PC-9 (cell line): Measurements from ENCODE around the gene PAQR7. TPM values are rescaled to one million over a fixed set of nuclear protein-coding genes. Genes with fewer than 3 reads are reported as not detected.

Experiments used
- BruUV-seq: library from RNA; stranded (reverse); fragments of 400-500 nt; replicated peaks from 2 replicates; lab custom pipeline; 2021; lab: Mats Ljungman, UMichigan
- CTCF ChIA-PET: fragments of 300-600 bp; sonication (Branson Sonifier 250); formaldehyde crosslinking; loops from one replicate; lab custom pipeline; 2022; ENCODE audit warnings: antibody characterized with exemption; lab: Charles Lee
- POLR2A ChIA-PET: fragments of 300-600 bp; sonication (Branson Sonifier 250); formaldehyde crosslinking; loops from one replicate; lab custom pipeline; 2022; ENCODE audit warnings: antibody characterized with exemption; ENCODE audit not compliant: unreplicated experiment; lab: Charles Lee
- DNase-seq, 2 experiments: peaks; one replicate each; pipeline versions ENCODE4 v3.0.0 to v3.0.0-alpha.2; 2015 to 2022; ENCODE audit warnings: mixed read lengths in 1 of 2
- H2AFZ ChIP-seq: fragments of 200-600 bp; sonication (generic); 2 replicates; pipeline ENCODE4 v1.8.1; 2017; ENCODE audit warnings: antibody characterized with exemption
- H3F3A ChIP-seq: fragments of 200-600 bp; sonication (generic); 2 replicates; pipeline ENCODE4 v1.8.1; 2017; ENCODE audit warnings: antibody characterized with exemption, mild to moderate bottlenecking, low read depth; ENCODE audit not compliant: insufficient read depth
- H3K27ac ChIP-seq: fragments of 200-600 bp; sonication (generic); 2 replicates; pipeline ENCODE4 v1.6.1; 2016; ENCODE audit warnings: mixed run types
- H3K27me3 ChIP-seq: fragments of 200-600 bp; sonication (generic); 2 replicates; pipeline ENCODE4 v1.6.1; 2016; ENCODE audit warnings: low read depth, mixed run types; ENCODE audit not compliant: insufficient read depth
- H3K36me3 ChIP-seq: fragments of 200-600 bp; sonication (generic); 2 replicates; pipeline ENCODE4 v1.6.1; 2016; ENCODE audit warnings: low read depth, mixed run types
- H3K4me1 ChIP-seq: fragments of 200-600 bp; sonication (generic); replicated peaks from 2 replicates; pipeline ENCODE4 v1.6.1; 2016; ENCODE audit warnings: mixed run types; ENCODE audit not compliant: insufficient read depth
- H3K4me2 ChIP-seq: fragments of 200-600 bp; sonication (generic); 2 replicates; pipeline ENCODE4 v1.6.1; 2017; ENCODE audit warnings: mixed run types
- H3K4me3 ChIP-seq: fragments of 200-600 bp; sonication (generic); 2 replicates; pipeline ENCODE4 v1.6.1; 2016; ENCODE audit warnings: mixed run types
- H3K79me2 ChIP-seq: fragments of 200-600 bp; sonication (generic); 2 replicates; pipeline ENCODE4 v1.6.1; 2017; ENCODE audit warnings: low read depth, mixed run types
- H3K9me2 ChIP-seq: fragments of 200-600 bp; sonication (generic); 2 replicates; pipeline ENCODE4 v1.8.1; 2017; ENCODE audit warnings: mild to moderate bottlenecking; ENCODE audit not compliant: insufficient read depth
- H3K9me3 ChIP-seq: fragments of 200-600 bp; sonication (generic); 2 replicates; pipeline ENCODE4 v1.8.1; 2016; ENCODE audit warnings: low read depth; ENCODE audit not compliant: insufficient read depth
- H4K20me1 ChIP-seq: fragments of 200-600 bp; sonication (generic); 2 replicates; pipeline ENCODE4 v1.8.1; 2017; ENCODE audit not compliant: insufficient read depth
- CTCF ChIP-seq: fragments of 200-600 bp; sonication (generic); conservative IDR thresholded peaks from 2 replicates; pipeline ENCODE4 v1.6.1; 2017; ENCODE audit warnings: mixed run types, antibody characterized with exemption, mild to moderate bottlenecking, moderate library complexity
- EZH2 ChIP-seq: fragments of 200-600 bp; sonication (generic); IDR thresholded peaks from 2 replicates; pipeline ENCODE4 v1.8.0; 2017; ENCODE audit warnings: antibody characterized with exemption, low read depth
- intact Hi-C: fragments of 100-400 bp; cut with micrococcal nuclease; formaldehyde crosslinking; loops from one replicate; pipeline ENCODE4 v1.10.0; 2022; ENCODE audit not compliant: unreplicated experiment
- total RNA-seq: library from RNA; stranded (reverse); gene quantifications from 2 replicates; pipeline ENCODE4 v1.2.3, GENCODE V29; 2021

Gene PAQR7
- total RNA-seq, 1 experiment from 2014 or later, result 34.0 TPM

- intact Hi-C loops, result loop anchor here (10.0 kb wide), 1 partner anchor 269 kb away; the partner anchor contains the start of genes C1orf232 and ZNF593
- Histone ChIP-seq H3K27ac (no peak overlapping the region), H4K20me1 (no peaks in the 10 kb centered on the region), H3K9me2 (no peaks in the 10 kb centered on the region), H3K4me2 (no peak overlapping the region), H3K4me1 (peaks cover 26% of the 10 kb centered on the region), H3F3A (peaks cover 27% of the 10 kb centered on the region), H3K27me3 (no peaks in the 10 kb centered on the region), H3K9me3 (no peaks in the 10 kb centered on the region), H2AFZ (no peak overlapping the region), H3K79me2 (no peaks in the 10 kb centered on the region), H3K4me3 (no peak overlapping the region), H3K36me3 (no peaks in the 10 kb centered on the region)
- CTCF ChIA-PET, result interaction anchor here (0.6 to 2.2 kb wide), 7 partner anchors 59 to 524 kb away, joined by 3 to 25 read pairs (median 5); partner anchors contain the start of gene PAFAH2
- POLR2A ChIA-PET, result interaction anchor here (0.7 kb wide), 1 partner anchor 101 kb away, joined by 7 read pairs; no protein-coding TSS in a partner anchor
- TF ChIP-seq EZH2 (no peak), CTCF (no peak)
- no peak for DNase-seq
- BruUV-seq, result no TSS peak
Observed at GRCh38 chr1:25896266-25896665, 20.8 kb upstream of the PAQR7 start.

GRCh38 chr1:25895365-25895990, 20.0 kb upstream of the PAQR7 start:
- no peaks in the 10 kb centered on the region for H3K27me3 ChIP-seq
- H3F3A ChIP-seq, result peaks cover 33% of the 10 kb centered on the region
- POLR2A ChIA-PET, result no interaction called here
- intact Hi-C loops, result loop anchor here (1.0 to 10.0 kb wide), 3 partner anchors 37 to 269 kb away; partner anchors contain the start of genes AUNIP, C1orf232, PAFAH2 and ZNF593
- H3K9me3 ChIP-seq, result no peaks in the 10 kb centered on the region
- no peaks in the 10 kb centered on the region for H3K36me3 ChIP-seq
- CTCF ChIA-PET, result interaction anchor here (0.6 to 2.2 kb wide), 9 partner anchors 13 to 525 kb away, joined by 3 to 25 read pairs (median 5); partner anchors contain the start of gene PAFAH2
- H3K79me2 ChIP-seq, result no peaks in the 10 kb centered on the region
- H4K20me1 ChIP-seq, result no peaks in the 10 kb centered on the region
- no TSS peak for BruUV-seq
- no peak overlapping the region for H2AFZ ChIP-seq
- TF ChIP-seq CTCF, result peak; percentile 86
- TF ChIP-seq EZH2, result no peak
- no peaks in the 10 kb centered on the region for H3K9me2 ChIP-seq
- H3K4me3 ChIP-seq, result no peak overlapping the region
- no peak overlapping the region for H3K4me2 ChIP-seq
- DNase-seq, result peak; percentile 61 to 86
- H3K4me1 ChIP-seq, result peaks cover 33% of the 10 kb centered on the region
- no peak overlapping the region for H3K27ac ChIP-seq

- Histone ChIP-seq H3K79me2 (no peaks in the 10 kb centered on the region), H4K20me1 (no peaks in the 10 kb centered on the region), H3K4me2 (peak overlapping the region; percentile 76), H3K4me3 (no peak overlapping the region; the same call in 1 of the 2 replicates), H3K9me2 (no peaks in the 10 kb centered on the region), H3K27ac (peak overlapping the region; percentile 96), H2AFZ (no peak overlapping the region), H3K27me3 (no peaks in the 10 kb centered on the region), H3K4me1 (peaks cover 56% of the 10 kb centered on the region), H3F3A (peaks cover 56% of the 10 kb centered on the region), H3K9me3 (no peaks in the 10 kb centered on the region), H3K36me3 (no peaks in the 10 kb centered on the region)
- BruUV-seq, result TSS peak; percentile 22
- intact Hi-C loops, result loop anchor here (2.0 to 10.0 kb wide), 3 partner anchors 56 to 272 kb away; partner anchors contain the start of genes C1orf232 and ZNF593
- CTCF ChIA-PET, result interaction anchor here (0.6 to 0.7 kb wide), 2 partner anchors 235 to 1154 kb away, joined by 3 to 4 read pairs; no protein-coding TSS in a partner anchor
- DNase-seq, result no peak
- TF ChIP-seq EZH2, result no peak
- TF ChIP-seq CTCF, result no peak
- POLR2A ChIA-PET, result interaction anchor here (0.6 kb wide), 1 partner anchor 16 kb away, joined by 4 read pairs; no protein-coding TSS in a partner anchor
Observed at GRCh38 chr1:25893116-25893515, 17.6 kb upstream of the PAQR7 start.
